NCI-H146 treated with DMSO at 0.1 percent for 48 hours (cell line): ENCODE results near the gene FOXE3.
"Not testable (repeated sequence)": the region's sequence is repeated elsewhere in the genome, so short reads cannot be mapped to it uniquely, and the experiment has no call there.

Source experiments
- DNase-seq: peaks from one replicate; lab custom pipeline; 2025; ENCODE audit not compliant: unreplicated experiment; lab: John Stamatoyannopoulos, UW

Gene FOXE3

GRCh38 chr1:47445823-47446550 is 29.9 kb downstream of the FOXE3 start:
- no peak for DNase-seq

DNA sequence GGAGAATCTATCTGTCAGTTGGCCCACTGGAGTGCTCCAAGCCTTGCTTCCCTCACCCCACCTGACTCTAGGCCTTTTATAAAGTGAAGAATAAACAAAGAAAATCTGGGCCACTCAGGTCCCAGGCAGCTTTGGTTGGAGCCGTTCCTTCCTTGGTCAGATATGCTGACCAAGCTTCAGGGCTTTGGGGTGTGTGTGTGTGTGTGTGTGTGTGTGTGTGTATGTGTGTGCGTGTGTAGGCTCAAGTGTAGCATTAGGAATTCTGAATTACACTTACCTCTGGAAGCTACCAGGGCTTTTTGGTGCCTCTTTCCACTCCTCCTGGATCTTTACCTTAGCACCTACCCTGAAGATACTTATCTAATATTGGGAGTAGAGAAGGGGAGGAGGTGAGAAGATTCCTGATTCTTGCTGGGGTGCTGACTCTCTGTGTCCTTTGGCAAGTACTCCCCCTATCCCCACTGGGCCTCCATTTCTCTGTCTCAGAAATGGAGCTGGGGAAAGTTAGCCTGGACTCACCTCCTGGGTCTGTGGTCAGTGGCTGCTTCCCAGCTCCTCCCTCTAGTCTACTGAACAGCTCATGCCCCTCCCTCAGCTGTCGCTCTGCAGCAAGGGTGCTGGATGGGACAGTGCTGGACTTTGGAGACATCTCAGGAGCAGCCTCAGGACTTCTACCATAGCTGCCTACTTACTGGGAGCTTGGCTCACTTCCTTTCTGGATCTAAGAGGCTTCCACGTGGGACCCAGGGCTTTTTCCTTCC is 32.6 kb downstream of the FOXE3 start:
- DNase-seq: no peak

DNA sequence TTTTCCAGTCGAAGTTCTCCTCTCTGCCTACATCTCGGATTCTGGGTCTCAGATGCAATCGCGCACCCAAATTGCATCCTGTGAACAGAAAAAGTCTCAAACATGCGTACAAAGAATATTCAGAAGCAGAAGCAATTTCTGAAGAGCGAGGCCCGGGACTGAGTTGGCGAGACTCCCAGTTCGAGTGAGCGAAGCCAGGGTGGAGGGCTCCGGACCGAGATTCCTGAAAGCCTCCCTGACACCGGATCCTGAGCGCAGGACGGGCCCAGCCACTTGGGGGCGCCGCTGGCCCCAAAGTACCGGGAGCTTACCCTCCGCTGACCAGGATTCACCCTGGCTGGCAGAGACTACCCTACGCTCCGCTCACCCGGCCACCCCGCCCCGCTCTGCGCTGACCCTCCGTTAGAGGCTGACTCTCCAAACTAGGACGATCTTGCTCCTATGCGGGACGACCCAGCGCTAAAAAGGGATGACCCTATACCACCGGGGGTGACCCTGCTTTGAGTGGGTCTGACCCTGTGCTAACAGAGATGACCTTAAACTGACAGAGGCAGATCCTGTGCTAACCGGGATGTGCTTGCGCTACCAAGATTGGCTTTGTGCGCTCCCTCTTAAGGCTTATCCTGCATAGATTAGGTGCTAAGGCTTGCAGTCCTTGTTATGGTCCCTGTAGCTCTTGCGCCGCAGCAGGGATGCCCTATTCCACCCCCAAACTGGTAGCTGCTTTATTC is 33.9 kb downstream of the FOXE3 start:
- DNase-seq: no peak

DNA sequence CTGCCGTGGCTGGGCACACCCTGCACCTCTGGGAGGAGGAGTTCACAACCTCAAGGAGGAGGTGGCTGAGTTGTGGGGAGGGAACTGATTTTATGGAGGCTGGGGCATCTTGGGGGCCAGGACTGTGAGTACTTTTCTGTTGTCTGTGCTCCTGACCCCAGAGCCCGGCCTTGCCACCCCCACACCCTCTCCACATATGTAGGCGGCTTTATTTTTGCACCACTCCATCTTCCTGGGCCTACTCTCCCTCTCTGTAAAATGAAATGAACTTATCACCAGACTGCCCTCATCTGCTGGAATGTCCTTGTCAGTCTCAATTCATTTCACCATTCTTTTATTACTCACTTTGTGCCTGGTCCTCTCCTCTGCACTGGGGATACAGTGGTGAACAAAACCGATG is 34.5 kb downstream of the FOXE3 start:
- no peak for DNase-seq

DNA sequence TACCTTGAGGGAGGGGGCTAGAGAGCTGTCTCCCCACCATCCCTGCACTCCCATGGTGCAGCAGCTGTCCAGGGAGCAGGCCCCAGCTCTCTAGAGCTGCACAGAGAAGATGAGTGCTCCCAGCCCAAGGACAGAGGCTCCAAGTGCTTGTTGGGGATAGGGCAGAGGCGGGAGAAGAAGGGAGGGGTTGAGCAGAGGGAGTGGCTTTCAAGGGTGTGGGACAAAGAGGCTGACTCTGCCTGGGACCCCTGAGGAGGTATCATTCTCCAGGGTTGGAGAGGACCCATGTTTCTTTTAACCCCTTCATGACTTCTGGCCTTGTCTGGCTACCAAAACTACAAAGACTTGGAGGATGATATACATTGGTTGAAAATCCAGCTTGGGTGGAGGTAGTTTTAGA is 36.3 kb downstream of the FOXE3 start:
- DNase-seq: no peak

DNA sequence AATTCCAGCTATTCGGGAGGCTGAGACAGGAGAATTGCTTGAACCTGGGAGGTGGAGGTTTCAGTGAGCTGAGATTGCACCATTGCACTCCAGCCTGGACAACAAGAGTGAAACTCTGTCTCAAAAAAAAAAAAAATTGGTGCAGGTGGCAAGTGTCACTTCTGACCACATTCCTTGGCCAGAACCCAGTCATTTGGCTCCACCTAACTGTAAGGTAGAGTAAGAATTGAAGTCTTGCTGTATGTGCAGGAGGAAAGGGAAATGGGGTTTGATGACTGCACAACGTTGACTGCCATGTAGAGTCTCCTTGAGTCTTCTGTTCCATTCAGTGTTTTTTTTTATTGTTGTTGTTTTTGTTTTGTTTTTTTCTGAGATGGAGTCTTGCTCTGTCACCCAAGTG is 37.8 kb downstream of the FOXE3 start:
- not testable (repeated sequence) for DNase-seq

DNA sequence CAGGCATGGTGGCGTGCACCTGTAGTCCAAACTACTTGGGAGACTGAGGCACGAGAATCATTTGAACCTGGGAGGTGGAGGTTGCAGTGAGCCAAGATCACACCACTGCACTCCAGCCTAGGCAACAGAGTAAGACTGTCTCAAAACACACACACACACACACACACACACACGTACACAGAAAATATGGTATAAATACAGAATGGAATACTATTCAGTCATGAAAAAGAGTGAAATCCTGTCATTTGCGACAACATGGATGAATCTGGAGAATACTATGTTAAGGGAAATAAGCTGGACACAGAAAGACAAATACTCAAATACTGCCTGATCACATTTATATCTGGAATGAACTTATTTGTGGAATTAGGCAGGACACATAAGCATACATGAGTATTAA is 40.2 kb downstream of the FOXE3 start:
- no peak for DNase-seq

DNA sequence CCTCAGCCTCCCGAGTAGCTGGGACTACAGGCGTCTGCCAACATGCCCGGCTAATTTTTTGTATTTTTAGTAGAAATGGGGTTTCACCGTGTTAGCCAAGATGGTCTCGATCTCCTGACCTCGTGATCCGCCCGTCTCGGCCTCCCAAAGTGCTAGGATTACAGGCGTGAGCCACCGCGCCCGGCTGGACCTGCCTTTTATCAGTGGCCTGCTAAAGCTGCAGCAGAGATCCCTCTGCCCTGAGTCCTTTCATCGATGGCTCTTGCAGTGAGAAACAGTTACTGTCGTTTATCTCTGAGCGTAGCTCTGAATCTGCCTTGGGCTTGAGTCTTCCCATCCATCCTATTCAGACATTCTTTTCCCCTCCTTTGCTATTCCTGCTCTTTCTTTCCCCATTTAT is 41.5 kb downstream of the FOXE3 start:
- not testable (repeated sequence) for DNase-seq

GRCh38 chr1:47459253-47459788 is 43.2 kb downstream of the FOXE3 start:
- no peak for DNase-seq

- DNase-seq: no peak
Observed at GRCh38 chr1:47460040-47460439, 44.0 kb downstream of the FOXE3 start.

- no peak for DNase-seq
Observed at GRCh38 chr1:47460456-47460855, 44.4 kb downstream of the FOXE3 start.

- DNase-seq: no peak
Observed at GRCh38 chr1:47465605-47466004, 49.5 kb downstream of the FOXE3 start.
